CD4-positive, CD25-positive, alpha-beta regulatory T cell (primary cell): ENCODE results near the gene IL24. TPM values are rescaled to one million over a fixed set of nuclear protein-coding genes. Genes with fewer than 3 reads are reported as not detected.

Experiments
- ATAC-seq, 2 donors: fragments of 150-1000 bp; cut with Tn5 transposase; one replicate each; pipeline ENCODE4 v1.10.0; 2021; ENCODE audit warnings: low read depth in 2 of 2, moderate number of reproducible peaks in 2 of 2, moderate library complexity in 1 of 2
- DNase-seq, 3 donors: peaks; one replicate each; pipeline versions ENCODE4 v3.0.0 to v3.0.0-alpha.2; 2012 to 2022; ENCODE audit warnings: mixed read lengths in 1 of 3
- H3K27ac ChIP-seq: one replicate; pipeline ENCODE4 v1.7.0; 2013; ENCODE audit warnings: mild to moderate bottlenecking, low read length; ENCODE audit not compliant: insufficient read depth, poor library complexity, severe bottlenecking
- H3K27me3 ChIP-seq: one replicate; pipeline ENCODE4 v1.7.0; 2013; ENCODE audit warnings: low read length; ENCODE audit not compliant: control insufficient read depth, insufficient read depth
- H3K36me3 ChIP-seq: one replicate; pipeline ENCODE4 v1.7.0; 2013; ENCODE audit warnings: mild to moderate bottlenecking, low read length, moderate library complexity; ENCODE audit not compliant: control insufficient read depth, insufficient read depth
- H3K4me1 ChIP-seq: 2 replicates; pipeline ENCODE4 v1.7.0; 2013; ENCODE audit warnings: mild to moderate bottlenecking, low read length; ENCODE audit not compliant: insufficient read depth, control insufficient read depth, poor library complexity, severe bottlenecking
- H3K4me3 ChIP-seq: one replicate; pipeline ENCODE4 v1.7.0; 2013; ENCODE audit warnings: low read depth, mild to moderate bottlenecking, low read length, moderate library complexity
- H3K9me3 ChIP-seq, 2 experiments: 1 replicate in 1 of 2; 2 replicates in 1 of 2; pipeline ENCODE4 v1.7.0; 2013; ENCODE audit warnings: low read length in 2 of 2, mild to moderate bottlenecking in 1 of 2, moderate library complexity in 1 of 2; ENCODE audit not compliant: control insufficient read depth in 2 of 2
- H3K27ac Mint-ChIP-seq, 3 donors: one replicate each; pipeline ENCODE4 v1.8.0; 2020 to 2022; ENCODE audit warnings: mild to moderate bottlenecking in 3 of 3, mixed read lengths in 3 of 3, moderate library complexity in 2 of 3
- H3K27me3 Mint-ChIP-seq: one replicate; pipeline ENCODE4 v1.8.0; 2022; ENCODE audit warnings: mild to moderate bottlenecking, mixed read lengths
- H3K36me3 Mint-ChIP-seq: one replicate; pipeline ENCODE4 v1.8.0; 2020; ENCODE audit warnings: mixed read lengths
- H3K4me1 Mint-ChIP-seq, 4 donors: one replicate each; pipeline ENCODE4 v1.8.0; 2020 to 2022; ENCODE audit warnings: mixed read lengths in 4 of 4, mild to moderate bottlenecking in 1 of 4
- H3K4me3 Mint-ChIP-seq, 4 donors: one replicate each; pipeline ENCODE4 v1.8.0; 2020 to 2022; ENCODE audit warnings: mild to moderate bottlenecking in 4 of 4, mixed read lengths in 4 of 4, moderate library complexity in 3 of 4
- H3K9me3 Mint-ChIP-seq, 7 donors: one replicate each; pipeline ENCODE4 v1.8.0; 2020 to 2022; ENCODE audit warnings: mixed read lengths in 7 of 7, mild to moderate bottlenecking in 3 of 7, moderate library complexity in 2 of 7
- polyA plus RNA-seq, 4 donors: library from polyadenylated mRNA; unstranded; fragments of 300-500 nt; fragmentation: Illumina TruSeq; gene quantifications; one replicate each; pipeline ENCODE4 v1.2.3, GENCODE V29; 2021
- total RNA-seq: library from RNA; stranded (reverse); gene quantifications from one replicate; pipeline ENCODE4 v1.2.3, GENCODE V29; 2022

IL24 gene
- total and polyA plus RNA-seq, 5 donors from 2014 or later, result 25.0 to 36.3 (median 29.6) TPM; not detected in 1

- Histone ChIP-seq H3K36me3 (no peaks in the 10 kb centered on the region), H3K27ac (no peak overlapping the region), H3K9me3 (peaks cover 2 to 4% of the 10 kb centered on the region in 2 experiments), H3K4me3 (no peak overlapping the region), H3K4me1 (no peaks in the 10 kb centered on the region), H3K27me3 (peaks cover 23% of the 10 kb centered on the region)
- Mint-ChIP-seq H3K27me3 (peaks cover 27% of the 10 kb centered on the region), H3K4me3 (no peak overlapping the region), H3K27ac (no peak overlapping the region), H3K4me1 (peaks cover 0 to 6% (median 4%) of the 10 kb centered on the region in 4 donors), H3K9me3 (peaks cover 0 to 4% (median 1%) of the 10 kb centered on the region in 7 donors), H3K36me3 (peaks cover 3% of the 10 kb centered on the region)
- ATAC-seq, result no peak
- no peak for DNase-seq
Measured at GRCh38 chr1:206867239-206867638, 30.0 kb upstream of the IL24 start.

DNA sequence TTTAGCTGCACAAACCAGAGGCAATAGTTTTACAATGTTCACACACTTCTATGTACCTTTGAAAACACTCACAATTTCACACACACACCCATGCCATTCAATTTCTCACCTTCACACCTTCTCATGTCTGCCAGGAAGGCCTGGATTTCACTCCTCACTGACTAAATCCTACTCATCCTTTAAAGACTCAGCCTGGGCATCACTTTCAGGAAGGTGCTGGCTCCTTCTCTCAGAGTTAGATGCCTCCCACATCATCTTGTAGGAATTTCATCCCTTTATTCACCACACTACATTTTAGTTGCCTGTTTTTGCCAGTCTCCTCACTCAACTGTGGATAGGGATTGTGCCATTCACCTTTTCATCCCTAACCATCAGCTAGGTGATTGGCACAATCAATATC is 29.5 kb upstream of the IL24 start:
- no peak for DNase-seq
- Mint-ChIP-seq H3K4me1 (peaks cover 0 to 6% (median 4%) of the 10 kb centered on the region in 4 donors), H3K9me3 (peaks cover 0 to 5% (median 1%) of the 10 kb centered on the region in 7 donors), H3K27me3 (peaks cover 23% of the 10 kb centered on the region), H3K4me3 (no peak overlapping the region), H3K27ac (no peak overlapping the region), H3K36me3 (peaks cover 3% of the 10 kb centered on the region)
- Histone ChIP-seq H3K4me1 (no peaks in the 10 kb centered on the region), H3K27ac (no peak overlapping the region), H3K36me3 (no peaks in the 10 kb centered on the region), H3K4me3 (no peak overlapping the region), H3K9me3 (peaks cover 3 to 9% of the 10 kb centered on the region in 2 experiments), H3K27me3 (peaks cover 20% of the 10 kb centered on the region)
- ATAC-seq, result no peak

GRCh38 chr1:206868264-206868663 is 29.0 kb upstream of the IL24 start:
- Histone ChIP-seq H3K4me3 (no peak overlapping the region), H3K27me3 (peaks cover 18% of the 10 kb centered on the region), H3K27ac (no peak overlapping the region), H3K36me3 (no peaks in the 10 kb centered on the region), H3K9me3 (peaks cover 3 to 9% of the 10 kb centered on the region in 2 experiments), H3K4me1 (no peaks in the 10 kb centered on the region)
- Mint-ChIP-seq H3K9me3 (peaks cover 0 to 7% (median 1%) of the 10 kb centered on the region in 7 donors), H3K4me3 (no peak overlapping the region), H3K27me3 (peaks cover 17% of the 10 kb centered on the region), H3K27ac (no peak overlapping the region), H3K4me1 (peaks cover 0 to 6% (median 4%) of the 10 kb centered on the region in 4 donors), H3K36me3 (peaks cover 3% of the 10 kb centered on the region)
- no peak for DNase-seq
- no peak for ATAC-seq

- H3K36me3 Mint-ChIP-seq, result peaks cover 17% of the 10 kb centered on the region
- H3K4me1 ChIP-seq, result no peaks in the 10 kb centered on the region
- peaks cover 3 to 20% (median 9%) of the 10 kb centered on the region in 7 donors for H3K9me3 Mint-ChIP-seq
- no peak overlapping the region for H3K27ac ChIP-seq
- peaks cover 12% of the 10 kb centered on the region for H3K27me3 Mint-ChIP-seq
- no peaks in the 10 kb centered on the region for H3K4me1 Mint-ChIP-seq
- DNase-seq, result no peak
- H3K27ac Mint-ChIP-seq, result no peak overlapping the region
- peaks cover 15% of the 10 kb centered on the region for H3K27me3 ChIP-seq
- no peak overlapping the region for H3K4me3 ChIP-seq
- H3K4me3 Mint-ChIP-seq, result no peak overlapping the region
- no peak for ATAC-seq
- H3K36me3 ChIP-seq, result no peaks in the 10 kb centered on the region
- peaks cover 12 to 21% of the 10 kb centered on the region in 2 experiments for H3K9me3 ChIP-seq
Measured at GRCh38 chr1:206872139-206872538, 25.1 kb upstream of the IL24 start.

- peaks cover 3 to 28% (median 16%) of the 10 kb centered on the region in 7 donors for H3K9me3 Mint-ChIP-seq
Measured at GRCh38 chr1:206873603-206874188, 23.5 kb upstream of the IL24 start.

GRCh38 chr1:206875752-206876377 is 21.4 kb upstream of the IL24 start:
- ATAC-seq (no peak), DNase-seq (no peak)
- Mint-ChIP-seq H3K27me3 (peaks cover 12% of the 10 kb centered on the region), H3K4me1 (peaks cover 0 to 5% (median 1%) of the 10 kb centered on the region in 4 donors), H3K36me3 (peaks cover 30% of the 10 kb centered on the region), H3K4me3 (no peak overlapping the region), H3K27ac (no peak overlapping the region), H3K9me3 (peaks cover 6 to 34% (median 18%) of the 10 kb centered on the region in 7 donors)
- Histone ChIP-seq H3K36me3 (no peaks in the 10 kb centered on the region), H3K27ac (no peak overlapping the region), H3K9me3 (peaks cover 21 to 39% of the 10 kb centered on the region in 2 experiments), H3K4me1 (no peaks in the 10 kb centered on the region), H3K4me3 (no peak overlapping the region), H3K27me3 (peaks cover 2% of the 10 kb centered on the region)

More at GRCh38 chr1:206873603-206874188, 23.5 kb upstream of the IL24 start:
- Histone ChIP-seq H3K27me3 (peaks cover 7% of the 10 kb centered on the region), H3K4me1 (no peaks in the 10 kb centered on the region), H3K36me3 (no peaks in the 10 kb centered on the region), H3K27ac (no peak overlapping the region), H3K4me3 (no peak overlapping the region), H3K9me3 (peaks cover 19 to 35% of the 10 kb centered on the region in 2 experiments)
- Mint-ChIP-seq H3K4me3 (no peak overlapping the region), H3K27ac (no peak overlapping the region), H3K36me3 (peaks cover 23% of the 10 kb centered on the region), H3K4me1 (no peaks in the 10 kb centered on the region), H3K27me3 (peaks cover 12% of the 10 kb centered on the region)
- no peak for ATAC-seq
- DNase-seq, result no peak

DNA sequence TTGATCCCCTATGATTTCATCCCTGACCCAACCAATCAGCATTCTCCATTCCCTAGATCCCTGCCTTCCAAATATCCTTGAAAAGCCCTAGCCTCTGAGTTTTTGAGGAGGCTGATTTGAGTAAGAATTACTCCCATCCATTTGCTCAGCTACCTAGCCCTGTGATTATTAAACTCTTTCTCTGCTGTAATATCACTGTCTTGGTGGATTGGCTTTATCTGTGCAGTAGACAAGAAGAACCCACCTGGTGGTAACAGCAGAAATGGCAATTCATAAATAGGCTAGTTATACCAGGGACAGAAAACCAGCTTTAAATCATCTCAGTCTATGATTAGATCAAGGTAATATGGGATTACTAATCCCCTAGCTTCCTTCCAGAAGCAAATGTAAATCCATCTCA is 18.8 kb upstream of the IL24 start:
- Histone ChIP-seq H3K4me1 (no peaks in the 10 kb centered on the region), H3K27ac (no peak overlapping the region), H3K9me3 (peaks cover 17 to 30% of the 10 kb centered on the region in 2 experiments), H3K36me3 (no peaks in the 10 kb centered on the region), H3K4me3 (no peak overlapping the region), H3K27me3 (no peaks in the 10 kb centered on the region)
- Mint-ChIP-seq H3K9me3 (peaks cover 4 to 34% (median 11%) of the 10 kb centered on the region in 7 donors), H3K27me3 (peaks cover 12% of the 10 kb centered on the region), H3K27ac (no peak overlapping the region), H3K4me3 (no peak overlapping the region), H3K4me1 (peaks cover 0 to 5% (median 1%) of the 10 kb centered on the region in 4 donors), H3K36me3 (peaks cover 25% of the 10 kb centered on the region)
- ATAC-seq (no peak), DNase-seq (no peak)
